Anterior cingulate cortex (tissue), 58 donors: ENCODE results near the gene APEX1.
"Not testable (repeated sequence)": the region's sequence is repeated elsewhere in the genome, so short reads cannot be mapped to it uniquely, and the experiment has no call there.

Experiments
- DNase-seq, 58 donors: peaks; one replicate each; lab custom pipeline; 2025; lab: John Stamatoyannopoulos, UW

The APEX1 gene

DNA sequence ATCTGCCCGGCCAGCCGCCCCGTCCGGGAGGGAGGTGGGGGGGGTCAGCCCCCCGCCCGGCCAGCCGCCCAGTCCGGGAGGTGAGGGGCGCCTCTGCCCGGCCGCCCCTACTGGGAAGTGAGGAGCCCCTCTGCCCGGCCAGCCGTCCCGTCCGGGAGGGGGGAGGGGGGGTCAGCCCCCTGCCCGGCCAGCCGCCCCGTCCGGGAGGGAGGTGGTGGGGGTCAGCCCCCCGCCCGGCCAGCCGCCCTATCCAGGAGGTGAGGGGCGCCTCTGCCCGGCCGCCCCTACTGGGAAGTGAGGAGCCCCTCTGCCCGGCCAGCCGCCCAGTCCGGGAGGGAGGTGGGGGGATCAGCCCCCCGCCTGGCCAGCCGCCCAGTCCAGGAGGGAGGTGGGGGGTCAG is 51.2 kb downstream of the APEX1 start:
- DNase-seq, result not testable (repeated sequence)

DNA sequence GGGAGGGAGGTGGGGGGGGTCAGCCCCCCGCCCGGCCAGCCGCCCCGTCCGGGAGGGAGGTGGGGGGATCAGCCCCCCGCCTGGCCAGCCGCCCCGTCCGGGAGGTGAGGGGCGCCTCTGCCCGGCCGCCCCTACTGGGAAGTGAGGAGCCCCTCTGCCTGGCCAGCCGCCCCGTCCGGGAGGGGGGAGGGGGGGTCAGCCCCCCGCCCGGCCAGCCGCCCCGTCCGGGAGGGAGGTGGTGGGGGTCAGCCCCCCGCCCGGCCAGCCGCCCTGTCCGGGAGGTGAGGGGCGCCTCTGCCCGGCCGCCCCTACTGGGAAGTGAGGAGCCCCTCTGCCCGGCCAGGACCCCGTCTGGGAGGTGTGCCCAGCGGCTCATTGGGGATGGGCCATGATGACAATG is 51.7 kb downstream of the APEX1 start:
- not testable (repeated sequence) for DNase-seq
